Small intestine (tissue), 7 donors: ENCODE data around the gene METTL9. TPM values are rescaled to one million over a fixed set of nuclear protein-coding genes. Genes with fewer than 3 reads are reported as not detected.
"Not testable (repeated sequence)": the region's sequence is repeated elsewhere in the genome, so short reads cannot be mapped to it uniquely, and the experiment has no call there.

Experiments
- DNase-seq, 2 donors: peaks; one replicate each; pipeline versions ENCODE4 v3.0.0 to v3.0.0-alpha.2; 2013
- FAIRE-seq: peaks from 2 replicates; lab custom pipeline; 2012; peaks lifted over from hg19 to GRCh38; lab: Jason Lieb, UNC
- H3K27ac ChIP-seq, 3 donors: one replicate each; pipeline ENCODE4 v1.5.1; 2013; ENCODE audit warnings: low read length in 2 of 3, mild to moderate bottlenecking in 2 of 3, control low read depth in 1 of 3, inconsistent platforms in 1 of 3, low read depth in 1 of 3, moderate library complexity in 1 of 3
- H3K27me3 ChIP-seq, 3 donors: one replicate each; pipeline ENCODE4 v1.6.1; 2013; ENCODE audit warnings: low read length in 3 of 3, inconsistent platforms in 1 of 3; ENCODE audit not compliant: control insufficient read depth in 3 of 3, insufficient read depth in 3 of 3
- H3K36me3 ChIP-seq, 3 donors: one replicate each; pipeline ENCODE4 v1.6.1; 2013; ENCODE audit warnings: low read length in 3 of 3, inconsistent platforms in 1 of 3, low read depth in 1 of 3, mild to moderate bottlenecking in 1 of 3, moderate library complexity in 1 of 3; ENCODE audit not compliant: control insufficient read depth in 3 of 3, insufficient read depth in 2 of 3
- H3K4me1 ChIP-seq, 3 donors: one replicate each; pipeline ENCODE4 v1.6.1; 2013; ENCODE audit warnings: low read length in 2 of 3, inconsistent platforms in 1 of 3, low read depth in 1 of 3, mild to moderate bottlenecking in 1 of 3, moderate library complexity in 1 of 3; ENCODE audit not compliant: control insufficient read depth in 3 of 3, insufficient read depth in 2 of 3
- H3K4me3 ChIP-seq, 3 donors: one replicate each; pipeline ENCODE4 v1.5.1; 2013; ENCODE audit warnings: low read length in 3 of 3, control low read depth in 1 of 3, inconsistent platforms in 1 of 3, low read depth in 1 of 3, mild to moderate bottlenecking in 1 of 3, moderate library complexity in 1 of 3
- H3K9me3 ChIP-seq, 2 donors: one replicate each; pipeline ENCODE4 v1.6.1; 2013; ENCODE audit warnings: low read depth in 1 of 2, low read length in 1 of 2; ENCODE audit not compliant: control insufficient read depth in 2 of 2, insufficient read depth in 1 of 2
- WGBS, 3 donors: extraction: QIAGEN DNeasy Blood & Tissue Kit; methylation state at CpG; one replicate each; pipeline ENCODE4 v1.1.7; 2013; 5-methylcytosine and 5-hydroxymethylcytosine counted together
- polyA plus RNA-seq, 4 donors: library from polyadenylated mRNA; stranded (reverse) in 3 of 4; unstranded in 1 of 4; fragments of 200-250 nt in 3 of 4; fragments of 120-200 nt in 1 of 4; gene quantifications; one replicate each; pipeline versions ENCODE4 v1.2.1 to v1.2.3, GENCODE V29; 2013
- donor health status: healthy with polysubstance abuse.
- donor health status: control.
- donor health status: control.
- donor health status: Bipolar disorder and iron deficiency.
- donor health status: healthy.

METTL9 gene
- polyA plus RNA-seq, 4 donors: 38.7 to 171 (median 61.0) TPM

DNA sequence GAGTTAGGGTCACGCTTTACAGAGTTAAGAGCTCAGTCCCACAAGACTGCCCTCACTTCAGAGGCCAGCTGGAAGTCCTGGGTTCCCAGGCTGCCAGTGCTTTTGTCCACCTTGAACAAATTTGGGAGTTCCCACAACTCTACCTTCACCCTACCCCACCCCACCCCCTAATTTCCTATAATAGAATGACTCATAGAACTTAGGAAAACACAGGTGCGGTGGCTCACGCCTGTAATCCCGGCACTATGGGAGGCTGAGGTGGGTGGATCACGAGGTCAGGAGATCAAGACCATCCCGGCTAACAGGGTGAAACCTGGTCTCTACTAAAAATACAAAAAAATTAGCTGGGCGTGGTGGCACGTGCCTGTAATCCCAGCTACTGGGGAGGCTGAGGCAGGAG is 6.5 kb downstream of the METTL9 start:
- peaks cover 8 to 21% (median 9%) of the 10 kb centered on the region in 3 donors for H3K4me1 ChIP-seq
- not testable (repeated sequence) for DNase-seq, FAIRE-seq, H3K36me3 ChIP-seq, H3K27ac ChIP-seq, H3K27me3 ChIP-seq, H3K9me3 ChIP-seq, H3K4me3 ChIP-seq
- WGBS, 3 donors: 72 to 85% (median 81%) methylated on average over 8 of the region's 8 CpGs

DNA sequence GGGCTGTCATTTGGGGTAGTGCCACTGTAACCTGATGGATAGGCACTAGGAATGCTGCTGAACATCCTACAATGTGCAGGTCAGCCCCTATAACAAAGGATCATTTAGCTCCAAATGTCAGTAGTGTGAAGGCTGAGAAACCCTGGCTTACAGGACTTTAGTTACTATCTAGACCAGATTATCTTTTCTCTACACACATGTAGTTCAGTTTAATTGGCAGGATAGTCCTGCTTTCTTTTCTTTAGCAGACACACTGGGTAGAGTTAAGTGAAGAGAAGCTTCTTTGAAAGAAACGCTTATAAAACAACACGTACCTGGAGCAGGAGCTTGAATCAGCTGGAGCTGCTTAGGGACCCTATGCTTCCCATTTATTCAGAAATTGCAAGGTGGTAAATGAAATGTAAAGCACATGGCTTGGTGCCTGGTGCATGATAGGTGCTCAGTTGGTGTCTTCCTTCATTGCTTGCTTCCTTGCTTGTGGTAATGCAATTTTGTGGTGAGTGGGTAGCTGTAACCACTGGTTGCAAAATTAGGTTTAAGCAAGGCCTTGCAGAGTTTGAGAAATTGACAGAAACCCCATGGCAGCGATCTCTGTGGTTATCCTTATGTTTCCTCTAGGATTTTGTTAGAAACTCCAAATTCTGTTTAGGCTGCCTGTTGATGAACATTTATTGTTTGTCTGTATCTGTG is 9.4 kb downstream of the METTL9 start:
- Histone ChIP-seq H3K27me3 (no peaks in the 10 kb centered on the region), H3K27ac (no peak overlapping the region), H3K9me3 (no peaks in the 10 kb centered on the region), H3K4me1 (peaks cover 11 to 35% (median 15%) of the 10 kb centered on the region in 3 donors), H3K36me3 (peaks cover 0 to 3% (median 0%) of the 10 kb centered on the region in 3 donors), H3K4me3 (no peak overlapping the region)
- DNase-seq (peak in 1 of 2 donors; percentile 36), FAIRE-seq (no peak)
- WGBS, 3 donors: 76 to 86% (median 78%) methylated on average over 3 of the region's 3 CpGs

DNA sequence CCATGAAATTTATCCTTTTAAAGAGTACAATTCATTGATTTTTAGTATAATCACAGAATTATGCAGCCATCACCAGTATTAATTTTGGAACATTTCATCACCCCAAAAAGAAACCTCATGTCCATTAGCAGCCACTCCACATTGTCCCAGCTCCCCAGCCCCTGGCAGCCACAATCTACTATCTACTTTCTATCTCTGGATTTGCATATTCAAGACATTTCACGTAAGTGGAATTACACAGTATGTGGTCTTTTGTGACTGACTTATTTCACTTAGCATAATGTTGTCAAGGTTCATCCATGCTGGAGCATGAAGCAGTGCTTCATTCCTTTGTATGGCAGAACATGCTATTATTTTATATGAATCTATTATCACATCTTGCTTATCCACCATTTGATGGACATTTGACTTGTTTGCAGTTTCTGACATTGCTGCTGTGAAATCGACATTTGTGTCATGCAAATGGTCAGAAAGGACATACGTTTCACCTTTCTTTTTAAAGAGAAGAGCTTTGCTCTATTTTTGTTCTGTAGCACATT is 10.7 kb downstream of the METTL9 start:
- H3K27ac ChIP-seq: no peak overlapping the region
- no peak for DNase-seq
- peaks cover 11 to 30% (median 12%) of the 10 kb centered on the region in 3 donors for H3K4me1 ChIP-seq
- H3K27me3 ChIP-seq: no peaks in the 10 kb centered on the region
- no peak overlapping the region for H3K4me3 ChIP-seq
- no peak for FAIRE-seq
- H3K36me3 ChIP-seq: peaks cover 0 to 4% (median 0%) of the 10 kb centered on the region in 3 donors
- H3K9me3 ChIP-seq: no peaks in the 10 kb centered on the region
- 80 to 88% (median 80%) methylated on average over 3 of the region's 3 CpGs for WGBS, 3 donors

DNA sequence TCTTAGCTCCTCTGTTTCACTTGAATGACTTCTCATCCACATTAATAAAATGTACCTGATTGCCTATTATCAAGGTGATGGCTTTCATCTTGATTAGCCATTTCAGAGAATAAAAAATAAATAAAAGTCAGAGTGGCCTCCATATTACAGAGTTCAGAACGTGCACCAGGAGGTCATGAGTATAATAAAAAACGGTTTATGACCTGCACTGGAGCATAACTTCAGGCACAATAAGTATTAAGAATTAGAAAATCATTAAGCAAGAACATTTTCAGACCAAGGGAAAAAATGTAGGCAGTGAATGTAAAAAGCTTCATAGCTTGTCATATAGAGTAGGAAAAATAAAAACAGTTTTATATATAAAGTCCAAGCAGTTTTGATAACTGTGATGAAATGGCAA is 11.4 kb downstream of the METTL9 start:
- Histone ChIP-seq H3K36me3 (peaks cover 0 to 7% (median 0%) of the 10 kb centered on the region in 3 donors), H3K27me3 (no peaks in the 10 kb centered on the region), H3K4me3 (no peak overlapping the region), H3K27ac (peak overlapping the region in 1 of 3 donors; percentile 83), H3K9me3 (no peaks in the 10 kb centered on the region), H3K4me1 (peaks cover 11 to 30% (median 12%) of the 10 kb centered on the region in 3 donors)
- DNase-seq: peak; percentile 42 to 52
- FAIRE-seq: no peak
- WGBS, 3 donors: 12 to 39% (median 37%) methylated on average over 2 of the region's 2 CpGs

DNA sequence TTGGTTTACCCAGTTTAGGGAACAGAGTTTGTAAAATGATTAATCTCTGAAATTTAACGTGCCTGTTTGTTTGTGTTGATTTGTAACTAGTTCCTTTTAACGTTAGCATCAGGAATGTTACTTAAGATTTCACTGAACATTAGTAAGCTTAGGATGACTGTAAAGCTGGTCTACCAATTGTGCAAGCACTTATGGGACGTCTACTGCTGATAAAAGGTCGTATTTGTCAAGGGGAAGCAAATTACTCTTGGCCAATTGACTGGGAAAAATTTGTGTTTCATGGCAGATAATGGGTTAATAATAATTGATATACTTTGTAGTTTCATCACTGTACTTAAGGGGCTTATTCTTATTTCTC is 11.8 kb downstream of the METTL9 start:
- H3K27me3 ChIP-seq: no peaks in the 10 kb centered on the region
- H3K9me3 ChIP-seq: no peaks in the 10 kb centered on the region
- H3K27ac ChIP-seq: peak overlapping the region in 1 of 3 donors; percentile 83
- no peak overlapping the region for H3K4me3 ChIP-seq
- DNase-seq (peak in 1 of 2 donors; percentile 60), FAIRE-seq (no peak)
- H3K4me1 ChIP-seq: peaks cover 11 to 30% (median 12%) of the 10 kb centered on the region in 3 donors
- WGBS, 3 donors: 11 to 37% (median 30%) methylated on average over 4 of the region's 4 CpGs
- H3K36me3 ChIP-seq: peaks cover 0 to 7% (median 0%) of the 10 kb centered on the region in 3 donors

DNA sequence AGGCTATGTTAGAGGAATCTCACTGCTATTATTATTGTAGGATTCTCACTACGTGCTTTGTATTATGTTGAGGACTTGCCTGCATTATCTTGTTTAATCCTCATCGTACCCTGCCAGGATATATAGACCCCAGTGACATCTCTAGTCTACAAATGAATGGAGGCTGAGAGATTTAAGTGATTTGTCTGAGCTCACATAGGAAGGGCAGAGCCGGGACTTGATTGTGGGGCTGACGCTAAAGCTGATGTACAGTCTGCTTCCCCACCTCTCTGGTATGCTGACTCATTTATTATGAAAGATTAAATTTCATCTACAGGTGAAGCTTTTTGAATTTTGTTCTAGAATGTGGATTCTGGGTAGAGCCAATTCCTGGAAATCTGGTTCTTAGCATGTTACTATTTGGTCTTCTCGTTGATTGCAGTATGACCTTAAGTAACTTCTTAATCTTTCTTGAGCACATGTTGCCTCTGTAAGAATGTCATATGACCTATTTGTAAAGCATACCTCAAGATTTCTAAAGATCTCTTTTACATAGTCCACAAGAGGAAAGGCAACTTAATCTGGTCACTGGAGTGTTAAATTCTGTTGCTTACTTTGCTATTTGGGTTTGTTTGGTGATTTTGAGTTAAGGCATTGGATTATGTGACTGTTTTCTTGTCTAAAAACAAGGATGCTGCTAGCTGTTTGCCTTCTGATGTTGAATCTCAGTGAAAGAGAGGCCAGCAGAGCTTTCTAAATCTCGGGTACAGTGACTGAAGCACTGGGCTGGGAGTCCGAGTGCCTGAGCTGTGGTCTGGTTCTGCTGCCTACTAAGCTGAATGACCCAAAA is 12.4 kb downstream of the METTL9 start:
- Histone ChIP-seq H3K27ac (peak overlapping the region in 2 of 3 donors; percentile 56 to 83), H3K9me3 (no peaks in the 10 kb centered on the region), H3K36me3 (peaks cover 0 to 7% (median 0%) of the 10 kb centered on the region in 3 donors), H3K4me1 (peaks cover 11 to 30% (median 12%) of the 10 kb centered on the region in 3 donors), H3K4me3 (no peak overlapping the region), H3K27me3 (no peaks in the 10 kb centered on the region)
- WGBS, 3 donors: 46 to 58% (median 54%) methylated on average over 7 of the region's 7 CpGs
- FAIRE-seq: no peak
- peak in 1 of 2 donors; percentile 72 for DNase-seq

DNA sequence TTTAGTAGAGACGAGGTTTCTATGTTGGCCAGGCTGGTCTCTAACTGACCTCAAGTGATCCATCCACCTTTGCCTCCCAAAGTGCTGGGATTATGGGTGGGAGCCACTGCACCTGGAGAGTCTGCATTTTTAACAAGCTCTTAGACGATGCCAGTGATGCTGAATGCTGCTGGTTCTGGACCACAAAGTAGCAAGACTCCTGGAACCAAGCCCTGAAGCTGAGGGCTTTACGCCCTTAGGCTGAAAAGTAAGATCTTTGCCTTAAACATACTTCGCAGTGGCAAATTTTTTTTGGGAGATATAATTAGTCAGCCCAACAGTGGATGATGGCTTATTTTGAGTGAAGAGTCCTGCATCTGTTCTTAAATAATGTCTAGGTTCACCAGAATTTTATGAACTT is 14.0 kb downstream of the METTL9 start:
- 96% methylated on average over 4 of the region's 4 CpGs for WGBS, 3 donors
- peaks cover 11 to 26% (median 12%) of the 10 kb centered on the region in 3 donors for H3K4me1 ChIP-seq
- FAIRE-seq: no peak
- no peaks in the 10 kb centered on the region for H3K27me3 ChIP-seq
- H3K27ac ChIP-seq: no peak overlapping the region
- H3K4me3 ChIP-seq: no peak overlapping the region
- H3K9me3 ChIP-seq: no peaks in the 10 kb centered on the region
- peaks cover 0 to 7% (median 0%) of the 10 kb centered on the region in 3 donors for H3K36me3 ChIP-seq
- DNase-seq: no peak

DNA sequence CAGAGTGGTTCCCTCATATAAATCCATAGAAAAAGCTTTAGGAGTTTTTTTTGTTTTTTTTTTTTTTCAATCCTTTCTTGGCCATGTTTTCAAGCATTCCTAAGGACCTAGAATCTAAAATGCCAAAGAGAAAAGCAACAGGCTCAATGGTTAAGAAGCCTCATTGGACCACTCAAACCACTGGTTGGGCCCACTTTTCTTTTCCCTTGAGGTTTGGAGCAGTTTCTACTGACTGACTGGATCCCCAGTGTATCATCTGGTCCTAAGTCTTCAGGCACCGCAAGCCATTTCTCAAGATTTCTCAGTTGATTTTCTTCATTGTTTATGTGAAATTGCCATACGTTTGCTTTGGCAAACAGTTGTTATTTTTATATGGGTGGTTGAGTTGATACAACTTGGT is 14.4 kb downstream of the METTL9 start:
- DNase-seq (no peak), FAIRE-seq (no peak)
- 90 to 94% (median 92%) methylated on average over 2 of the region's 2 CpGs for WGBS, 3 donors
- Histone ChIP-seq H3K36me3 (peaks cover 0 to 8% (median 0%) of the 10 kb centered on the region in 3 donors), H3K4me3 (no peak overlapping the region), H3K9me3 (no peaks in the 10 kb centered on the region), H3K4me1 (peaks cover 11 to 22% (median 12%) of the 10 kb centered on the region in 3 donors), H3K27ac (no peak overlapping the region), H3K27me3 (no peaks in the 10 kb centered on the region)
